ENCODE data around the gene PROP1.
"Not testable (repeated sequence)": the region's sequence is repeated elsewhere in the genome, so short reads cannot be mapped to it uniquely, and the experiment has no call there.

- not testable (repeated sequence) for TF ChIP-seq CTCF (IDR thresholded peaks at IDR 0.05); POLR2AphosphoS5 (IDR thresholded peaks at IDR 0.05; ENCODE audit: insufficient read depth in 1 of 2, low read depth in 1 of 2)
Measured at GRCh38 chr5:177945601-177946283, 50.3 kb downstream of the PROP1 start.

All from vagina (tissue), 2 donors.